Measurements from ENCODE around the gene ARL8B.
"Not testable (repeated sequence)": the region's sequence is repeated elsewhere in the genome, so short reads cannot be mapped to it uniquely, and the experiment has no call there.

The ARL8B gene

DNA sequence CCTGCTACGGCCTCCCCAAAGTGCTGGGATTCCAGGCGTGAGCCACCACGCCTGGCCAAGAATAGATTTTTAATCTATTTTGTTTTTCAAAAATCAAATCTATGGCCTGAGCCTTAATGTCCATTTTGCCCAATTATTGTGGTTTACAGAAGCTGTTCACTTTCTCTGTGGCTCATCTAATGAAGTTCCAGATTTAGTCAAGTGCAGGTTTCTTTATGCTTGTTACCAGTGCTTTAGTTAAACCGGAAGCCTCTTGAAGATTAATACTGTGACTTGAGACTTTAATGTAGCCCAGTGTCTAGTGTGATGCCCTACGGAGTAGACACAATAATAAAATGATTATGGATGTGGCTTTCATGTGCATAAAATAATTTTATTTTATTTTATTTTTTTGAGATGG, 48.9 kb downstream of the ARL8B start:
- no peak for DNase-seq
- no peaks in the 10 kb centered on the region for H3K36me3 ChIP-seq
- no peaks in the 10 kb centered on the region for H3K27me3 ChIP-seq
- TF ChIP-seq, protein P1, sequence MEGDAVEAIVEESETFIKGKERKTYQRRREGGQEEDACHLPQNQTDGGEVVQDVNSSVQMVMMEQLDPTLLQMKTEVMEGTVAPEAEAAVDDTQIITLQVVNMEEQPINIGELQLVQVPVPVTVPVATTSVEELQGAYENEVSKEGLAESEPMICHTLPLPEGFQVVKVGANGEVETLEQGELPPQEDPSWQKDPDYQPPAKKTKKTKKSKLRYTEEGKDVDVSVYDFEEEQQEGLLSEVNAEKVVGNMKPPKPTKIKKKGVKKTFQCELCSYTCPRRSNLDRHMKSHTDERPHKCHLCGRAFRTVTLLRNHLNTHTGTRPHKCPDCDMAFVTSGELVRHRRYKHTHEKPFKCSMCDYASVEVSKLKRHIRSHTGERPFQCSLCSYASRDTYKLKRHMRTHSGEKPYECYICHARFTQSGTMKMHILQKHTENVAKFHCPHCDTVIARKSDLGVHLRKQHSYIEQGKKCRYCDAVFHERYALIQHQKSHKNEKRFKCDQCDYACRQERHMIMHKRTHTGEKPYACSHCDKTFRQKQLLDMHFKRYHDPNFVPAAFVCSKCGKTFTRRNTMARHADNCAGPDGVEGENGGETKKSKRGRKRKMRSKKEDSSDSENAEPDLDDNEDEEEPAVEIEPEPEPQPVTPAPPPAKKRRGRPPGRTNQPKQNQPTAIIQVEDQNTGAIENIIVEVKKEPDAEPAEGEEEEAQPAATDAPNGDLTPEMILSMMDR (IDR thresholded peaks at IDR 0.05; ENCODE audit: low read depth, low read length) = no peak
- H3K9me3 ChIP-seq = no peaks in the 10 kb centered on the region
- H3K4me3 ChIP-seq (ENCODE audit: low read depth, low read length) = no peak overlapping the region
- H3K4me1 ChIP-seq = no peaks in the 10 kb centered on the region

DNA sequence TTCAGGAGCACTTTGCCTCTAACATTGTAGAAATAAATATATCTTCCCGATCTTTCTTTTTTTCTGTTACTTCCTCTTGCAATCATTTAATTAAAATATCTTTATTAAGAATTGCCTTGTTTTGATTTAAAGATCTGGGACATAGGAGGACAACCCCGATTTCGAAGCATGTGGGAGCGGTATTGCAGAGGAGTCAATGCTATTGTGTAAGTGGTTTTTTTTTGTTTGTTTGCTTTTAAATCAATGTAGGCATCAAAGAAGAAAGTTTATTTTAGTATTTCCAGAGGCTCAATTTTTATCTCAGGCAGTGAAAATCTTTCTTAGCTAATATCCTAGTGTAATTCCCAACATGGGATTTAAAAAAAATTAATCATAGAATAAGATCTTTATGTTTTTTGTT, 49.9 kb downstream of the ARL8B start:
- Histone ChIP-seq H3K36me3 (no peaks in the 10 kb centered on the region), H3K4me3 (ENCODE audit: low read depth, low read length) (no peak overlapping the region)
- DNase-seq = no peak

DNA sequence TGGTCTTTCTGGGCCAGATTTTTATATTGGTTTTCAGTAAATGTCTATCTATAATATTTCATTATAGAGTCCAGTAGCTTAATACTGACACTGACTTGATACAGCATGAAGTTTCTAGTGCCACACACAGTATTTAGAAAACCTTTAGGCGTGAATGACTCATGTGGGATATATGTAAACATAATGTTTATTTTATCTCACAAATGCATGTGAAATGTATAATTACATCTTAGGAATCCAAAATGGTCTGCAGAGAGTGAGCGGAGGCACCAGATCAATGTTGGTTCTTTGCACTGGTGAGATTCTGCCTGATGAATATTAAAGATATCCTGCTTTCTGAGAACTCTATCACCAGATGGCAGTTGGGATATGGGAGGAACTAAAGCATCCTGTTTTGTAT, 56.9 kb downstream of the ARL8B start:
- not testable (repeated sequence) for DNase-seq; H3K4me1 ChIP-seq; H3K36me3 ChIP-seq; H3K4me3 ChIP-seq (ENCODE audit: low read depth, low read length); H3K9me3 ChIP-seq; H3K27me3 ChIP-seq

More for the DNA sequence above, 49.9 kb downstream of the ARL8B start:
- H3K4me1 ChIP-seq = no peaks in the 10 kb centered on the region
- no peaks in the 10 kb centered on the region for H3K27me3 ChIP-seq
- TF ChIP-seq, protein P1 (IDR thresholded peaks at IDR 0.05; ENCODE audit: low read depth, low read length) = no peak
- no peaks in the 10 kb centered on the region for H3K9me3 ChIP-seq

DNA sequence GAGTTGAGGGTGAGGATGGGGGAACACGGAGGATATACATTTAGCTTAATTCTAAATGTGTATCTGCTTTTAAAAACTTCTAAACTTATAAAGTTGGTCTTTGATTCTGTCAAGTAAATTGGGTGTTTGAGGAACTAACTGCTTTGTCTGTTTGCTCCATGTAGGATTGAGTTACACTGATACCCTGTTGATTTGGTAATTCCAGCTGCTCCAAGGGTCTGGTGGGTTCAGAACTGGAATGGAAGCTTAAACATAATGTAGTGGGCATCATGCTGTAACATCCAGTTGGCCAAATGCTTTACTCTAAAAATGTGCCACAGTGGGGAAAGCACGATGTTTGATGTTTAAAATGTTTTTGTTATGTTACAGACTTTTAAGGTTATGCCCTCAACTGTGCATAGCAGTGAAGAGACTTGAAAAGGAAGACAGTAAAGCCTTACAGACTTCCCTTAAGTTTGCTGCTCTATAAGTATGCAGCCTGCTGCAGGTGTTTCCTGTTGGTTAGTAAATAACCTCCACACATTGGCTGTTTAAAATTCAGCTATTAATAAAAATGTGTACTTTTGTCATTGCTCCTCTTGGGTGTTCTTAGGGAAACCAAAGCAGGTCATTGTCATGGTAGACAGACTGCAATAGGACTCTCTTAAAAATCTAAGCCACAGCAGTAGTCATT, 59.5 kb downstream of the ARL8B start:
- TF ChIP-seq, protein P1 (IDR thresholded peaks at IDR 0.05; ENCODE audit: low read depth, low read length) = no peak
- Histone ChIP-seq H3K4me3 (ENCODE audit: low read depth, low read length) (no peak overlapping the region), H3K36me3 (no peaks in the 10 kb centered on the region), H3K27me3 (no peaks in the 10 kb centered on the region), H3K4me1 (no peaks in the 10 kb centered on the region), H3K9me3 (no peaks in the 10 kb centered on the region)
- DNase-seq = no peak

DNA sequence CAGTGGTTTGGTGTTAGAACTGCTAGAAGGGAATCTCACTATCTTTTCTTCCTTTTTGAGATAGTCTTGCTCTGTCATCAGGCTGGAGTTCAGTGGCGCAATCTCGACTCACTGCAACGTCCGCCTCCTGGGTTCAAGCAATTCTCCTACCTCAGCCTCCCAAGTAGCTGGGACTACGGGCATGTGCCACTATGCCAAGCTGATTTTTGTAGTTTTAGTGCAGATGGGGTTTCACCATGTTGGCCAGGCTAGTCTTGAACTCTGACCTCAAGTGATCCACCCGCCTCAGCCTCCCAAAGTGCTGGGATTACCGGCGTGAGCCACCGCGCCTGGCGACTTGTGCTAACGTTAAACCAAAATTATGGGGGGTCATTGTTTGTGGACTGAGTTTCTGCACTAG, 61.6 kb downstream of the ARL8B start:
- not testable (repeated sequence) for DNase-seq; H3K27me3 ChIP-seq; H3K36me3 ChIP-seq; H3K4me1 ChIP-seq; H3K4me3 ChIP-seq (ENCODE audit: low read depth, low read length); H3K9me3 ChIP-seq

DNA sequence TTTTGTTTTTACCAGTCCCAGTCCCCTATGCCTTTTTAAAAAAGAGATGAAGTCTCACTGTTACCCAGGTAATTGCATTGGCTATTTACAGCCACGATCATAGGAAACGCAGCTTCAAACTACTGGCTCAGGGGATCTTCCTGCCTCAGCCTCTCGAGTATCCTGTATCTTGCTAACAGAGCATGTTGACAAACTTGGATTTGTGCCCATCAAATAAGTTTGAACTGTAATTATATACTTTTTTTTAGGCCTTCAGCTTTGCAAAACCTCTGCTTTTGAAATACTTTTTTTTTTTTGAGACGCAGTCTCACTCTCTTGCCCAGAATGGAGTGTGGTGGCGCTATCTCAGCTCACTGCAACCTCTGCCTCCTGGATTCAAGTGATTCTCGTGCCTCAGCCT, 62.4 kb downstream of the ARL8B start:
- Histone ChIP-seq H3K4me1 (no peaks in the 10 kb centered on the region), H3K36me3 (no peaks in the 10 kb centered on the region), H3K4me3 (ENCODE audit: low read depth, low read length) (no peak overlapping the region), H3K9me3 (no peaks in the 10 kb centered on the region), H3K27me3 (no peaks in the 10 kb centered on the region)
- no peak for DNase-seq
- TF ChIP-seq, protein P1 (IDR thresholded peaks at IDR 0.05; ENCODE audit: low read depth, low read length) = no peak

DNA sequence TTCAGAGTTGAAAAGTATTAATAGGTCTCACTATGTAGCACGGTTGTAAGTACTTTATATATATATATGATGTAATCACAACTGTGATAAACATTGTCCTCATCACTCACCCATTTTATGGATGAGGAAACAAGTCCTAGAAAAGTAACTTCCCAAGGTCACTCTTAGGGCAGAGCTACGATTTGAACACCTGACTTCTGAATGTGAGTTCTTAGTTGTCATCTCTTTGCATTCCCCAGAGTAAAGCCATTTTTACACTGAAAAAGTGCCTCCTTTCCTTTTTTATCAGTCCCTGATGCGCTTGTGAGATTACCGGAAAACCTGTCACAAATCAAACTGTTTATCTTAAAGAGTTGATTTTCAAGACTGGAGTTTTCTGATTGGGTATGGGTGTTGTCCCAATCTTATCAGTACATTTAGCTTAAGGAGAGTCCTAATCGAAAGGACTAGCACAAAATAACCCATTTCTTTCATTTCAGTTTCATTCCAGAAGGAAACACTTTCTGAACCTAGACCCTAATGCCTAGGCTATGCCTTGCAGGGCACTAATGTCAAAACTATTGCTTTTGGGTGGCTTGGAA, 63.1 kb downstream of the ARL8B start:
- TF ChIP-seq, protein P1 (IDR thresholded peaks at IDR 0.05; ENCODE audit: low read depth, low read length) = no peak
- Histone ChIP-seq H3K4me1 (no peaks in the 10 kb centered on the region), H3K27me3 (no peaks in the 10 kb centered on the region), H3K4me3 (ENCODE audit: low read depth, low read length) (no peak overlapping the region), H3K9me3 (no peaks in the 10 kb centered on the region), H3K36me3 (no peaks in the 10 kb centered on the region)
- DNase-seq = no peak
